Placental epithelial cell (primary cell): Measurements from ENCODE around the gene ATF3. TPM values are rescaled to one million over a fixed set of nuclear protein-coding genes. Genes with fewer than 3 reads are reported as not detected.

ENCODE experiments used
- total RNA-seq: library from RNA; depleted of rRNA; stranded (reverse); fragments of >200 nt; gene quantifications from 2 replicates; pipeline ENCODE4 v1.2.3, GENCODE V29; 2012

ATF3 gene
- total RNA-seq: 10.1 and 13.3 TPM in 2 replicates

GRCh38 chr1:212608392-212608958 lies at the start of gene ATF3:
TSS of gene ATF3 (plus strand) at chr1:212608761. CDS start at chr1:212615022, 6,261 bp downstream.

Other genes starting within 250 kb of the ATF3 start
- 4.7 and 6.2 TPM in 2 replicates for gene PACC1, start 193.9 kb upstream of the ATF3 start, total RNA-seq
- 31.8 and 44.8 TPM in 2 replicates for gene NENF, start 175.8 kb upstream of the ATF3 start, total RNA-seq
- gene BATF3, start 91.1 kb downstream of the ATF3 start, total RNA-seq: 0.54 and 0.79 TPM in 2 replicates
- 29.1 and 29.9 TPM in 2 replicates for gene NSL1, start 183.0 kb downstream of the ATF3 start, total RNA-seq
- 6.0 and 8.2 TPM in 2 replicates for gene TATDN3, start 183.1 kb downstream of the ATF3 start, total RNA-seq
- not detected in 2 replicates for gene SPATA45, start 238.9 kb downstream of the ATF3 start, total RNA-seq
- gene FLVCR1, start 249.5 kb downstream of the ATF3 start, total RNA-seq: 6.2 and 9.0 TPM in 2 replicates